Hematopoietic multipotent progenitor cell (in vitro differentiated cells): Measurements from ENCODE around the gene CAMSAP1. TPM values are rescaled to one million over a fixed set of nuclear protein-coding genes. Genes with fewer than 3 reads are reported as not detected.

Source experiments
- DNase-seq, 3 donors: peaks; one replicate each; pipeline ENCODE4 v3.0.0-alpha.2; 2011 to 2015; ENCODE audit warnings: low read depth in 2 of 3, low spot score in 2 of 3
- total RNA-seq: library from RNA; depleted of rRNA; stranded (reverse); fragments of >200 nt; gene quantifications from one replicate; pipeline ENCODE4 v1.2.3, GENCODE V29; 2012

CAMSAP1 gene
- total RNA-seq, 1 donor = 18.0 TPM

- DNase-seq = no peak
These were observed 124.4 kb downstream of the CAMSAP1 start for GRCh38 chr9:135782946-135783345.

GRCh38 chr9:135780626-135781025 is 126.7 kb downstream of the CAMSAP1 start:
- no peak for DNase-seq

GRCh38 chr9:135780086-135780485 is 127.3 kb downstream of the CAMSAP1 start:
- DNase-seq = no peak

DNA sequence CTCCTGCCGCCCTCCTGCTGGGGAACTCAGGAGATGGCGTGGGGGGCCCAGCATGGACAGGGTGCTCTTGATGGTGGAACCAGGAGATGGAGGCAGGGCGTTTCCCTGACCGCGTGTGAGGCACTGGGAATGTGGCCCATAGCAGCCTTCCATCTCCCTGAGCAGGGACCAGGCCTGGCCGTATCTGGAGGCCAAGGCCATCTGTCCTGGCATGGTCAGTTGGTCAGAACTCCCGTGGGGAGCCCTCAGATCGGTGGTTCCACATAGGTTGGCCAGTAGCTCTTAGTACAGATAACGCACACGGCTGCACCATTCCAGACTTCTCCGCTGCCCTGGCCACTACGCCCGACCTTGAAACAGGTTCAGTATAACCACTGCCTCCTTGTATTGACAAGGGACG is 127.8 kb downstream of the CAMSAP1 start:
- no peak for DNase-seq

DNA sequence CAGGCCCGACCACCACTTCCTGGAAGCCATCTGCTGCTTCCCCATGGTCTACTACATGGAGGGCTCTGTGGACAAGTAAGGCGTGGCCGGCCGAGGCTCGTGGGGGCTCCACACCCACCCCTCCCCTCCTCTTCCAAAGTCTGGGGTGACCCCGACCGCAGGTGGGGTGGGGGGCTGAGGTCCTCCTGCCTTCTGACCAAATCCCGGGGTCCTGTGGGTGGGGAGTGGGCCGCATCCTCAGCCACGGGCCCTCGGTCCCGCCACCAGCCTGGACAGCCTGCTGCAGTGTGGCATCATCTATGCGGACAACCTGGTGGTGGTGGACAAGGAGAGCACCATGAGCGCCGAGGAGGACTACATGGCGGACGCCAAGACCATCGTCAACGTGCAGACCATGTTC is 128.9 kb downstream of the CAMSAP1 start:
- DNase-seq = no peak

GRCh38 chr9:135777623-135778177 is 129.6 kb downstream of the CAMSAP1 start:
- no peak for DNase-seq

DNA sequence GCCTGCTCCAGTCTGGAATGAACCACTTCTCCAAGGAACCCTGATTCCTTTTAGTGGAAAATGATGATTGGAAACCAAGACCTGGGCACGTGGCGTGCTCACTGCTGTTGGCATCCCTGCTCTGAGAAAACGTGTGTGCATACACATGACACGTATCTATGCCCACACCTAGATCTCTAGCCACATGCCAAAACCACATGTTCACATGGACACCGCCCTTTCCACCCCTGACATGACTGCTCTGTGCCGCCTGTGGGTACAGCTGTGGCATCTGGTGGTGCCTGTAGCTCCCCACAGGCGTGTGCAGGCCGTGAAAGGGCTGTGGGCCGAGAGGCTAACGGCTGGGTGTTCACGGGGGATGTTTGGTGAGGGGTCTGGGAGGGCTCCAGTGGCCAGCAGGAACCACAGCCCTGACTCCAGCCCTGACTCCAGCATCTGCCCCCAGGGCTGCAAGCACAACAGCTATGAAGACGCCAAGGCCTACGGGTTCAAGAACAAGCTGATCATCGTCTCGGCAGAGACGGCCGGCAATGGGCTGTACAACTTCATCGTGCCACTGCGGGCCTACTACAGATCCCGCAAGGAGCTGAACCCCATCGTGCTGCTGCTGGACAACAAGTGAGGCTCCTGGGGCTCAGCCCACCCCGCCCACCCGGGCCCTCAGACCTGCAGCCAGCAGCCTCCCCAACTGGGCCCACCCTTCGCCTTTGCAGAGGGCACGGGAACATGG is 130.3 kb downstream of the CAMSAP1 start:
- DNase-seq = no peak

GRCh38 chr9:135775911-135776310 is 131.4 kb downstream of the CAMSAP1 start:
- DNase-seq = no peak

DNA sequence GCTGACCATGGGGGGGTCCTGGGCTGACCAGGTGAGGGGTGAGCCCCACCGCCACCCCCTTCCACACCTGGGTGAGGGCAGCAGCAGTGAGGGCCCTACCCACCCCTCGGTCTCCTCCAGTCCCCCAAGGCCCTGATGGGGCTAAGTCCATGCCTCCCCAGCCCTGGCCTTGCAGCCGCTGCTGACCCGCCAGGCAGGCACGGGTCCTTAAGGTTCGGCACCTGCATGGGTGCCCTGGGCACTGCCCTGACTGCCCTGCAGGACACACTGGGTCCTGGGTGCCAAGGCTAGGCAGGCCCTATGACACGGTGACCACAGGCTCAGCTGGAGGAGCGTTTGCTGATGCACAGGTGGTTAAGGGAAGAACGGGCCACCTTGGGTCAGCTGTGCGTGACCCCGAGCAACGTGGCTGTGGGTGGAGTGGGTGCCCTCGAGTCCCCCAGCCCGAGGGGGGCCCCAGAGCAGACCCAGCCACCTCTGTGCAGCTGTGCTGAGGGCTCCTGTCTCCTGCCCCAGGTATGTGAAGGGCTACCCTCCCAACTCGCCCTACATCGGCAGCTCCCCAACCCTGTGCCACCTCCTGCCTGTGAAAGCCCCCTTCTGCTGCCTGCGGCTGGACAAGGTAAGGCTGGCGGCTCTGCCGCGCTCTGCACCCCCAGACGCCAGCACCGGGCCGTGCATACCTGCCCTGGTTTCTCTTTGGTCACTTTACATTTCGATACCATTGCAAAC is 132.4 kb downstream of the CAMSAP1 start:
- DNase-seq = no peak

GRCh38 chr9:135774239-135774747 is 133.1 kb downstream of the CAMSAP1 start:
- no peak for DNase-seq

- DNase-seq = no peak
These were observed 133.7 kb downstream of the CAMSAP1 start for GRCh38 chr9:135773530-135774238.

GRCh38 chr9:135772702-135773493 is 134.4 kb downstream of the CAMSAP1 start:
- no peak for DNase-seq

DNA sequence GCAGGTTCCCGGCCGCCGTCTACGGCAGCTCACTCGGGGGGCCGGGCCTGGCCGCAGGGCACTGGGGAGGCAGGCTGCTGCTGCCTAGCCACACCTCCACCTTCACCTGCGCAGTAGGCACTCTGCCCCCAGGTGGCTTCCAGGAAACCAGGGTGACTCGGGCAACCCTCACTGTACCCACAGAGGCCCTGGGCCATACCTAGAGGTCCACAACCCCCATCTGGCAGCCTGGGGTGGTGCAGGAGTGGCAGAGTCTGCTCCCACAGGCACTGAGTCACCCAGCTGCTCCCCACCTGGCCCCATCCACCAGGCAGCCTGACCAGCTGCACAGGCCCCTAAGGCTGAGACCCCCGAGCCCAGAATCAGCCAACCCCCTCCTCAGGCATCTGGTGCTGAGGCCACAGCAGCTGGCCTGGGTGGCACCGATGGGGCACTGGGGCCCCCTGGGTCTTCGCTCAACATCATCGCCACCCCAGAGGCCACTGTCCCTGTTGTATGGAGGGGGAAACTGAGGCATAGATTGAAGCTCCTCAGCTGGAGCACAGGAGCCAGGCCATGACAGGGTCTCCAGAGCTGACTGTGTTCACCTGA is 135.2 kb downstream of the CAMSAP1 start:
- DNase-seq = no peak

DNA sequence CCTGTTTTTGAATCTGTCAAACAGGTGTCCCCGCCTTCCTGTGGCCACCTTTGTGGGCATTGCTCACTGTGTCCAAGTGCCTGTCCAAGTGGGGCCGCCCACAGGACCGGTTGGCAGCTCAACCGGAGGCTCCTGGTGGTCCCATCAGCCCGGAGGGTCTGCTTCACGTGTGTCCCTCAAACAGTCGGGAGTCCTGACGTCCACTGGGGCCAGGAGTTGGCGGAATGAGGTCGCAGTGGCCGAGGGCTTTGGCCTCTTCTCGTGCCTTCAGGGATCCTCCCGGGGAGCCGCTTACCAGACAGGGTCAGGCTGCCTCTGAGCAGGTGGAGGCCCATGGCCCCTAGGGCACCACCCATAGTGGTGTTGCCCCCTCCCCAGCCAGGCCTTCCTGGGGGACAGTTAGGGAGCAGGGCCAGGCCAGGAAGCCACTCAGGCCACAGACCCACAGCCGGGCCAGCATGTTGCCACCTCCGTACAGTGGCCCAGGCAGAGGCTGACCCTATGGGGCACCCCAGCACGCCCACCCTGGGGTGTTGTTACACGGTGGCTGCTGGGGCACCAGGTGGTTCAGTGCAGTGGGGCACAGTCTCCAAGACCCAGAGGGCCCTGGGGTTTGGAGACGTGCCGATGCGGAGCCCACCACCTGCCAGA is 135.8 kb downstream of the CAMSAP1 start:
- DNase-seq = no peak

GRCh38 chr9:135770771-135771170 is 136.6 kb downstream of the CAMSAP1 start:
- DNase-seq = no peak

DNA sequence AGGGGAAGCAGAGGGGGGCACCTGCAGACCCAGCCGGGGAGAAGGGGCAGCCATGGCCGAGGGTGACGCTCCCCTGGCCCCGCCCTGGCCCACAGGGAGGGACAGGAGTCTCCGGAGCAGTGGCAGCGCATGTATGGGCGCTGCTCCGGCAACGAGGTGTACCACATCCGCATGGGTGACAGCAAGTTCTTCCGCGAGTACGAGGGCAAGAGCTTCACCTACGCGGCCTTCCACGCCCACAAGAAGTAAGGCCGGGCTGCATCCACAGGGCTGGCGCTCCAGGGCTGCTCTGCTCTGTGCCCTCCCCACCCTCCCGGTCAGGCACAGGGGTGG is 137.2 kb downstream of the CAMSAP1 start:
- no peak for DNase-seq

- DNase-seq = no peak
These were observed 137.7 kb downstream of the CAMSAP1 start for GRCh38 chr9:135769489-135770202.

- DNase-seq = no peak
These were observed 138.7 kb downstream of the CAMSAP1 start for GRCh38 chr9:135768516-135769218.
